Measurements from ENCODE around the gene NRXN2.

The NRXN2 gene

GRCh38 chr11:64610596-64610995, 112.4 kb downstream of the NRXN2 start:
- Mint-ChIP-seq H3K4me1 (ENCODE audit: low read depth) (peaks cover 7% of the 10 kb centered on the region), H3K36me3 (ENCODE audit: low read depth) (no peaks in the 10 kb centered on the region), H3K27me3 (ENCODE audit: low read depth) (no peaks in the 10 kb centered on the region), H3K9me3 (no peaks in the 10 kb centered on the region), H3K4me3 (no peak overlapping the region), H3K27ac (no peak overlapping the region)

GRCh38 chr11:64609436-64610047, 113.5 kb downstream of the NRXN2 start:
- Mint-ChIP-seq H3K9me3 (no peaks in the 10 kb centered on the region), H3K4me3 (no peak overlapping the region), H3K27me3 (ENCODE audit: low read depth) (no peaks in the 10 kb centered on the region), H3K4me1 (ENCODE audit: low read depth) (peaks cover 7% of the 10 kb centered on the region), H3K36me3 (ENCODE audit: low read depth) (no peaks in the 10 kb centered on the region), H3K27ac (no peak overlapping the region)

GRCh38 chr11:64608636-64609035, 114.4 kb downstream of the NRXN2 start:
- H3K27me3 Mint-ChIP-seq (ENCODE audit: low read depth): no peaks in the 10 kb centered on the region
- H3K4me3 Mint-ChIP-seq: no peak overlapping the region
- H3K36me3 Mint-ChIP-seq (ENCODE audit: low read depth): no peaks in the 10 kb centered on the region
- no peak overlapping the region for H3K27ac Mint-ChIP-seq
- H3K9me3 Mint-ChIP-seq: no peaks in the 10 kb centered on the region
- peaks cover 7% of the 10 kb centered on the region for H3K4me1 Mint-ChIP-seq (ENCODE audit: low read depth)

GRCh38 chr11:64608046-64608445, 115.0 kb downstream of the NRXN2 start:
- Mint-ChIP-seq H3K27me3 (ENCODE audit: low read depth) (no peaks in the 10 kb centered on the region), H3K4me3 (no peak overlapping the region), H3K9me3 (no peaks in the 10 kb centered on the region), H3K27ac (no peak overlapping the region), H3K36me3 (ENCODE audit: low read depth) (no peaks in the 10 kb centered on the region), H3K4me1 (ENCODE audit: low read depth) (peaks cover 7% of the 10 kb centered on the region)

- Mint-ChIP-seq H3K4me3 (no peak overlapping the region), H3K4me1 (ENCODE audit: low read depth) (peaks cover 7% of the 10 kb centered on the region), H3K27me3 (ENCODE audit: low read depth) (no peaks in the 10 kb centered on the region)
Measured at GRCh38 chr11:64607381-64607985, 115.5 kb downstream of the NRXN2 start.

GRCh38 chr11:64606796-64607380, 116.1 kb downstream of the NRXN2 start:
- no peaks in the 10 kb centered on the region for H3K27me3 Mint-ChIP-seq (ENCODE audit: low read depth)
- H3K4me3 Mint-ChIP-seq: no peak overlapping the region
- no peaks in the 10 kb centered on the region for H3K9me3 Mint-ChIP-seq
- peaks cover 4% of the 10 kb centered on the region for H3K4me1 Mint-ChIP-seq (ENCODE audit: low read depth)
- H3K36me3 Mint-ChIP-seq (ENCODE audit: low read depth): no peaks in the 10 kb centered on the region
- no peak overlapping the region for H3K27ac Mint-ChIP-seq

More at GRCh38 chr11:64607381-64607985, 115.5 kb downstream of the NRXN2 start:
- Mint-ChIP-seq H3K27ac (no peak overlapping the region), H3K9me3 (no peaks in the 10 kb centered on the region), H3K36me3 (ENCODE audit: low read depth) (no peaks in the 10 kb centered on the region)

- no peaks in the 10 kb centered on the region for H3K4me1 Mint-ChIP-seq (ENCODE audit: low read depth)
- H3K27me3 Mint-ChIP-seq (ENCODE audit: low read depth): no peaks in the 10 kb centered on the region
- H3K4me3 Mint-ChIP-seq: no peak overlapping the region
Measured at GRCh38 chr11:64605656-64606585, 117.1 kb downstream of the NRXN2 start.

GRCh38 chr11:64605244-64605560, 117.8 kb downstream of the NRXN2 start:
- H3K36me3 Mint-ChIP-seq (ENCODE audit: low read depth): no peaks in the 10 kb centered on the region
- no peaks in the 10 kb centered on the region for H3K27me3 Mint-ChIP-seq (ENCODE audit: low read depth)
- H3K4me1 Mint-ChIP-seq (ENCODE audit: low read depth): no peaks in the 10 kb centered on the region
- no peaks in the 10 kb centered on the region for H3K9me3 Mint-ChIP-seq
- H3K27ac Mint-ChIP-seq: no peak overlapping the region
- no peak overlapping the region for H3K4me3 Mint-ChIP-seq

More at GRCh38 chr11:64605656-64606585, 117.1 kb downstream of the NRXN2 start:
- H3K27ac Mint-ChIP-seq: no peak overlapping the region
- no peaks in the 10 kb centered on the region for H3K9me3 Mint-ChIP-seq
- no peaks in the 10 kb centered on the region for H3K36me3 Mint-ChIP-seq (ENCODE audit: low read depth)

GRCh38 chr11:64604458-64605243, 118.3 kb downstream of the NRXN2 start:
- Mint-ChIP-seq H3K4me3 (no peak overlapping the region), H3K27ac (no peak overlapping the region), H3K36me3 (ENCODE audit: low read depth) (no peaks in the 10 kb centered on the region), H3K9me3 (no peaks in the 10 kb centered on the region), H3K4me1 (ENCODE audit: low read depth) (no peaks in the 10 kb centered on the region), H3K27me3 (ENCODE audit: low read depth) (no peaks in the 10 kb centered on the region)

- Mint-ChIP-seq H3K4me1 (ENCODE audit: low read depth) (no peaks in the 10 kb centered on the region), H3K36me3 (ENCODE audit: low read depth) (no peaks in the 10 kb centered on the region), H3K27me3 (ENCODE audit: low read depth) (no peaks in the 10 kb centered on the region), H3K4me3 (no peak overlapping the region), H3K27ac (no peak overlapping the region), H3K9me3 (no peaks in the 10 kb centered on the region)
Measured at GRCh38 chr11:64603411-64604110, 119.4 kb downstream of the NRXN2 start.

GRCh38 chr11:64602466-64603070, 120.4 kb downstream of the NRXN2 start:
- H3K27ac Mint-ChIP-seq: no peak overlapping the region
- H3K9me3 Mint-ChIP-seq: no peaks in the 10 kb centered on the region
- H3K4me3 Mint-ChIP-seq: no peak overlapping the region
- no peaks in the 10 kb centered on the region for H3K36me3 Mint-ChIP-seq (ENCODE audit: low read depth)
- no peaks in the 10 kb centered on the region for H3K4me1 Mint-ChIP-seq (ENCODE audit: low read depth)
- H3K27me3 Mint-ChIP-seq (ENCODE audit: low read depth): no peaks in the 10 kb centered on the region

GRCh38 chr11:64601605-64602465, 121.2 kb downstream of the NRXN2 start:
- Mint-ChIP-seq H3K27ac (no peak overlapping the region), H3K4me3 (no peak overlapping the region), H3K36me3 (ENCODE audit: low read depth) (no peaks in the 10 kb centered on the region), H3K27me3 (ENCODE audit: low read depth) (no peaks in the 10 kb centered on the region), H3K4me1 (ENCODE audit: low read depth) (no peaks in the 10 kb centered on the region), H3K9me3 (peaks cover 4% of the 10 kb centered on the region)

Data from T-helper 1 cell treated with Interleukin-12 subunit alpha and Interleukin-12 subunit beta and Interleukin-4 antibody, amounts not matched to agents 30 μg/mL and 1 μg/mL, for 36 hours (primary cell).